ENCODE data around the gene ZNF578. TPM values are rescaled to one million over a fixed set of nuclear protein-coding genes. Genes with fewer than 3 reads are reported as not detected.
"Not testable (repeated sequence)": the region's sequence is repeated elsewhere in the genome, so short reads cannot be mapped to it uniquely, and the experiment has no call there.

The ZNF578 gene
- total and polyA plus RNA-seq, 10 of the 15 experiments (the other 5 are each of a cell fraction or from before 2014, with no cell fraction given), result 0.10 to 0.43 (median 0.16) TPM; not detected in 4

GRCh38 chr19:52518646-52519045, 65.3 kb downstream of the ZNF578 start:
- no peak overlapping the region for H2AFZ ChIP-seq (ENCODE audit: control insufficient read depth, low read depth, low read length)
- ChIA-PET RAD21 (ENCODE audit: unreplicated experiment) (no interaction called here), POLR2A (interaction anchor here (0.6 kb wide), 2 partner anchors 55 to 133 kb away, joined by 3 read pairs; no protein-coding TSS in a partner anchor), SMC1A (ENCODE audit: uncharacterized antibody, unreplicated experiment) (interaction anchor here (0.6 kb wide), 1 partner anchor 11 kb away, joined by 3 read pairs; no protein-coding TSS in a partner anchor), CTCF (no interaction called here)
- intact Hi-C loops (cut with micrococcal nuclease; ENCODE audit: unreplicated experiment), result no loop called here
- ATAC-seq (no peak), FAIRE-seq (no peak), DNase-seq (ENCODE audit: low read depth, low spot score) (no peak)
- no peaks in the 10 kb centered on the region for H3K27me3 ChIP-seq (replicated peaks in 1 of 2; ENCODE audit: control insufficient read depth in 2 of 2, insufficient read depth in 2 of 2, low read length in 1 of 2)
- TF ChIP-seq SKIL (IDR thresholded peaks at IDR 0.05; ENCODE audit: low read depth, poor library complexity, severe bottlenecking) (no peak), CUX1 (IDR thresholded peaks at IDR 0.05; ENCODE audit: insufficient replicate concordance, low read depth, low read length) (no peak), MYB (IDR thresholded peaks at IDR 0.05; ENCODE audit: borderline replicate concordance, low read depth, low read length) (no peak), USF2 (IDR thresholded peaks at IDR 0.05; ENCODE audit: borderline replicate concordance, low read depth, low read length) (no peak), CREM (IDR thresholded peaks at IDR 0.05; ENCODE audit: low read depth) (no peak), ASH2L (IDR thresholded peaks at IDR 0.05; ENCODE audit: borderline replicate concordance, low read depth) (no peak), MYC (IDR thresholded peaks at IDR 0.05; ENCODE audit: insufficient read depth, insufficient read length, insufficient replicate concordance, low read length, severe bottlenecking) (no peak)
- H3K27ac ChIP-seq (ENCODE audit: control insufficient read depth, insufficient read depth), result no peak overlapping the region
- H3K4me2 ChIP-seq (ENCODE audit: control insufficient read depth, insufficient read depth), result no peak overlapping the region
- BruUV-seq (replicated peaks), result no TSS peak
- no peaks in the 10 kb centered on the region for H3K4me1 ChIP-seq (ENCODE audit: control insufficient read depth, insufficient read depth, low read length)
- H4K20me1 ChIP-seq (ENCODE audit: control insufficient read depth, insufficient read depth), result no peaks in the 10 kb centered on the region
- in situ Hi-C loops (cut with MboI), result no loop called here
- WGBS (ENCODE audit: insufficient coverage, insufficient replicate concordance, low lambda C conversion rate, missing lambda C conversion rate), result 0% methylated on average over 2 of the region's 2 CpGs
- no peak overlapping the region for H3K4me3 ChIP-seq
- H3K36me3 ChIP-seq (ENCODE audit: control insufficient read depth in 2 of 2, insufficient read depth in 2 of 2, low read length in 1 of 2), result no peaks in the 10 kb centered on the region
- H3K79me2 ChIP-seq (ENCODE audit: control insufficient read depth, insufficient read depth, low read length), result no peaks in the 10 kb centered on the region
- H3K9ac ChIP-seq (ENCODE audit: control insufficient read depth, insufficient read depth, low read length), result no peak overlapping the region
- no peaks in the 10 kb centered on the region; the same call in 2 of the 3 replicates for H3K9me3 ChIP-seq (replicated peaks; ENCODE audit: control insufficient read depth, insufficient read depth, low read length)

GRCh38 chr19:52519175-52519574, 65.8 kb downstream of the ZNF578 start:
- DNase-seq (ENCODE audit: low read depth, low spot score); intact Hi-C loops (cut with micrococcal nuclease; ENCODE audit: unreplicated experiment); CTCF ChIA-PET; BruUV-seq (replicated peaks); ATAC-seq; H3K9ac ChIP-seq (ENCODE audit: control insufficient read depth, insufficient read depth, low read length); H4K20me1 ChIP-seq (ENCODE audit: control insufficient read depth, insufficient read depth); H3K79me2 ChIP-seq (ENCODE audit: control insufficient read depth, insufficient read depth, low read length); H3K27ac ChIP-seq (ENCODE audit: control insufficient read depth, insufficient read depth); H3K36me3 ChIP-seq (ENCODE audit: control insufficient read depth in 2 of 2, insufficient read depth in 2 of 2, low read length in 1 of 2); FAIRE-seq; H3K4me3 ChIP-seq; H3K4me1 ChIP-seq (ENCODE audit: control insufficient read depth, insufficient read depth, low read length); H3K9me3 ChIP-seq (replicated peaks; ENCODE audit: control insufficient read depth, insufficient read depth, low read length); in situ Hi-C loops (cut with MboI); H3K4me2 ChIP-seq (ENCODE audit: control insufficient read depth, insufficient read depth); RAD21 ChIA-PET (ENCODE audit: unreplicated experiment); H3K27me3 ChIP-seq (replicated peaks in 1 of 2; ENCODE audit: control insufficient read depth in 2 of 2, insufficient read depth in 2 of 2, low read length in 1 of 2); POLR2A ChIA-PET; H2AFZ ChIP-seq (ENCODE audit: control insufficient read depth, low read depth, low read length): not testable (repeated sequence)
- SMC1A ChIA-PET (ENCODE audit: uncharacterized antibody, unreplicated experiment), result interaction anchor here (0.6 kb wide), 1 partner anchor 12 kb away, joined by 3 read pairs; no protein-coding TSS in a partner anchor
- WGBS (ENCODE audit: insufficient coverage, insufficient replicate concordance, low lambda C conversion rate, missing lambda C conversion rate), result 68% methylated on average over 7 of the region's 7 CpGs
